Epithelial cell of proximal tubule (primary cell): ENCODE results near the gene AMIGO1. TPM values are rescaled to one million over a fixed set of nuclear protein-coding genes. Genes with fewer than 3 reads are reported as not detected.

Experiments
- DNase-seq: peaks from one replicate; pipeline ENCODE4 v3.0.0-alpha.2; 2011; ENCODE audit warnings: low read depth
- H3K4me3 ChIP-seq: 2 replicates; pipeline ENCODE4 v1.5.1; 2011; ENCODE audit warnings: low read depth, mild to moderate bottlenecking, low read length
- CTCF ChIP-seq: conservative IDR thresholded peaks from 2 replicates; pipeline ENCODE4 v1.5.1; 2012; ENCODE audit warnings: low read depth, mild to moderate bottlenecking, low read length
- total RNA-seq: library from RNA; depleted of rRNA; stranded (reverse); fragments of >200 nt; gene quantifications from 2 replicates; pipeline ENCODE4 v1.2.3, GENCODE V29; 2015

AMIGO1 gene
- total RNA-seq, 1 donor from 2014 or later: 0.92 TPM

- no peak for TF ChIP-seq CTCF
- H3K4me3 ChIP-seq: no peak overlapping the region
- DNase-seq: no peak
Measured at GRCh38 chr1:109454497-109455133, 54.9 kb downstream of the AMIGO1 start.

Other genes starting within 250 kb of the AMIGO1 start
- 56.6 and 67.9 TPM in 2 replicates for gene PSRC1, start 226.6 kb downstream of the AMIGO1 start, total RNA-seq
- not detected in 2 replicates for gene MYBPHL, start 202.7 kb downstream of the AMIGO1 start, total RNA-seq
- gene SORT1, start 111.8 kb downstream of the AMIGO1 start, total RNA-seq: 38.3 and 41.9 TPM in 2 replicates
- 67.5 and 79.9 TPM in 2 replicates for gene PSMA5, start 83.3 kb downstream of the AMIGO1 start, total RNA-seq
- gene SYPL2, start 43.2 kb downstream of the AMIGO1 start, total RNA-seq: 0.12 TPM in 1 of 2 replicates, not detected in the other
- 7.4 and 7.7 TPM in 2 replicates for gene ATXN7L2, start 25.8 kb downstream of the AMIGO1 start, total RNA-seq
- 3.6 and 4.0 TPM in 2 replicates for gene CYB561D1, start 15.6 kb downstream of the AMIGO1 start, total RNA-seq
- not detected in 2 replicates for gene GPR61, start 30.1 kb upstream of the AMIGO1 start, total RNA-seq
- gene GNAI3, start 38.9 kb upstream of the AMIGO1 start, total RNA-seq: 12.7 and 14.1 TPM in 2 replicates
- gene GNAT2, start 109.9 kb upstream of the AMIGO1 start, total RNA-seq: 0.58 TPM in 1 of 2 replicates, not detected in the other
- gene AMPD2, start 110.1 kb upstream of the AMIGO1 start, total RNA-seq: 63.8 and 110 TPM in 2 replicates
- 2.1 and 10.7 TPM in 2 replicates for gene GSTM4, start 146.4 kb upstream of the AMIGO1 start, total RNA-seq
- gene GSTM2, start 158.3 kb upstream of the AMIGO1 start, total RNA-seq: 6.8 and 8.9 TPM in 2 replicates
- gene GSTM1, start 178.1 kb upstream of the AMIGO1 start, total RNA-seq: not detected in 2 replicates
- gene GSTM5, start 202.5 kb upstream of the AMIGO1 start, total RNA-seq: not detected in 2 replicates
- gene GSTM3, start 231.3 kb upstream of the AMIGO1 start, total RNA-seq: 63.2 and 81.9 TPM in 2 replicates